ENCODE results near the gene CCNL2.
"Not testable (repeated sequence)": the region's sequence is repeated elsewhere in the genome, so short reads cannot be mapped to it uniquely, and the experiment has no call there.

The CCNL2 gene

DNA sequence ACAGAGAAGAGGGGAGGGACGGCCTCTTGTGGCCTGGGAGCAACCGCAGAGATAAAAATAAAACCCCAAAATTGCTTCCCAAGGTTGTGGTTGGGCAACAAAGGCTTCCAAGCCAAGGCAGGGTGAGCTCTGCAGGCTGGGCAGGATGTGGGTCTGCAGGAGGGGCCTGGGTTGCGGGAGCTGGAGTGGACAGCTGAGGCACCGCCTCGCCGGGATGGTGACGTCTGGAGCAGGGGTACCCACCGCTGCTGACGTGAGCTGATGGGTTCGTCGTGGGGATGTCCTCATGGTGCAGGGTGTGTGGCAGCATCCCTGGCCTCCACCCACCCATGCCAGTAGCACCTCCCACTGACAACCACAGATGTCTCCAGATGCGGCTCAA lies 27.8 kb downstream of the CCNL2 start:
- DNase-seq, result no peak
- H3K36me3 Mint-ChIP-seq (ENCODE audit: low read depth), result peaks cover 26% of the 10 kb centered on the region
- no peak overlapping the region for H3K27ac Mint-ChIP-seq
- no peaks in the 10 kb centered on the region for H3K9me3 Mint-ChIP-seq
- no peaks in the 10 kb centered on the region for H3K27me3 Mint-ChIP-seq
- H3K4me1 Mint-ChIP-seq (ENCODE audit: low read depth), result peaks cover 36% of the 10 kb centered on the region
- no peak overlapping the region for H3K4me3 Mint-ChIP-seq

DNA sequence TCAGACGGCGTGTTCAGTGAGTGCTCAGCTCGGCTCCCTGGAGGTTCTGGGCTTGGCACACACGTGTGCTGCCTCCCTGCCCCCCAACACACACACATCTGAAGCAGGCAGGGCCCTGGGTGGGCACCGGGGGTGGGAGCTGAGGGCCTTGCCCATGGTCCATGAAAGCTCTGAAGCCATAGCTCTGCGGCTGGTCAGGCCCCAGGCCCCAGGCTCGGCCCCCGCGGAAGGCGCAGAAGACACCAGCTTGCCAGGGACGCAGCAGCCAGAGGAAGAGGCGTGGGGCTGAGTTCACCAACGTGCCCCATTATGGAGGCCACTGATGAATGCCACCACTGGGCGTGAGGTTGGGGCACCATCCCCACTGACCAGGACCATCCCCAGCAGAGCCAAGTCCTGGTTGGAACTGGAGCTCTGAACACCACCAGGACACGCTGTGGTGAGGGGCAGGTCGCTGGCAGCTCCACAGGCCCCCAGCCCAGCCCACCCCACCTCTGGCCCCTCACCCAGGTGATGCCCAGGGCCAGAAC lies 28.3 kb downstream of the CCNL2 start:
- H3K4me1 Mint-ChIP-seq (ENCODE audit: low read depth), result peaks cover 32% of the 10 kb centered on the region
- no peak for DNase-seq
- H3K27me3 Mint-ChIP-seq, result no peaks in the 10 kb centered on the region
- H3K36me3 Mint-ChIP-seq (ENCODE audit: low read depth), result peaks cover 26% of the 10 kb centered on the region
- H3K27ac Mint-ChIP-seq, result no peak overlapping the region
- no peaks in the 10 kb centered on the region for H3K9me3 Mint-ChIP-seq
- no peak overlapping the region for H3K4me3 Mint-ChIP-seq

DNA sequence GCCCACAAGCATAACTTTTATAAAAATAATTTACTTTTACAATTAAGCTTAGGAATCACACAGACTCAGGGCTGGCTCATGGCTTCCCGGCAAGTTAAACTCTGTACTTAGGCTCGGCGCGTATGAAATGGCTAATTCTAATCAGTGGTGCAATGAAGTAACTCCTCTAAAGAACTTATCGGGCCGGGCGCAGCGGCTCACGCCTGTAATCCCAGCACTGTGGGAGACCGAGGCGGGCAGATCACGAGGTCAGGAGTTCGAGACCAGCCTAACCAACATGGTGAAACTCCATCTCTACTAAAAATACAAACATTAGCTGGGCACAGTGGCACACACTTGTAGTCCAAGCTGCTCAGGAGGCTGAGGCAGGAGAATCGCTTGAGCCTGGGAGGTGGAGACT lies 29.0 kb downstream of the CCNL2 start:
- not testable (repeated sequence) for H3K27ac Mint-ChIP-seq, H3K4me3 Mint-ChIP-seq, H3K9me3 Mint-ChIP-seq

DNA sequence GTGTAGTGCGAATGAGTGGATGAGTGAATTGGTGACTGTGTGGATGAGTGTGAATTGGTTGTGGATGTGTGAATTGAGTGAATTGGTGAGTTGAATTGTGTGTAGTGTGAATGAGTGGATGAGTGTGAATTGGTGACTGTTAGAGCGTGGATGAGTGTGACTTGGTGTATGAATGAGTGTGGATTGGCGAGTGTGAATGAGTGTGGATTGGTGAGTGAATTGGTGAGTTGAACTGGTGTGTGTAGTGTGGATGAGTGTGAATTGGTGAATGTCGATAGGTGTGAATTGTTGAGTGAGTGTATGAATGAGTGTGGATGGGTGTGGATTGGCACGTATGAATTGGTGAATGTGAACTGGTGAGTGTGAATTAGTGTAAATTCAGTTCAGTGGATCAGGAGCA lies 31.8 kb downstream of the CCNL2 start:
- Mint-ChIP-seq H3K36me3 (ENCODE audit: low read depth) (peaks cover 2% of the 10 kb centered on the region), H3K4me1 (ENCODE audit: low read depth) (peaks cover 13% of the 10 kb centered on the region), H3K9me3 (no peaks in the 10 kb centered on the region), H3K4me3 (no peak overlapping the region), H3K27ac (no peak overlapping the region), H3K27me3 (no peaks in the 10 kb centered on the region)
- DNase-seq, result no peak

More for the DNA sequence above, 29.0 kb downstream of the CCNL2 start:
- Mint-ChIP-seq H3K4me1 (ENCODE audit: low read depth) (peaks cover 30% of the 10 kb centered on the region), H3K36me3 (ENCODE audit: low read depth) (peaks cover 22% of the 10 kb centered on the region)
- DNase-seq, H3K27me3 Mint-ChIP-seq: not testable (repeated sequence)

DNA sequence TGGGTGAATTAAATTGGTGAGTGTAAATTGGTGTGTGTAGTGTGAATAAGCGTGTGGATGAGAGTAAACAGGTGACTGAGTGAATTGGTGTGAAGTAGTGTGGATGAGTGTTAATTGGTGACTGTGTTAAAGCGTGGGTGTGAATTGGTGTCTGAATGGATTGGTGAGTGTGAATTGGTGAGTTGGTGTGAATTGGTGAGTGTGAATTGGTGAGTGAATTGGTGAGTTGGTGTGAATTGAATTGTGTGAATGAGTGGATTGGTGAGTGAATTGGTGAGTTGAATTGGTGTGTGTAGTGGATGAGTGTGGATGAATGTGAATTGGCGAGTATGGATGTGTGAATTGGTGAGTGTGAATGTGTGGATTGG lies 32.5 kb downstream of the CCNL2 start:
- no peak for DNase-seq
- no peaks in the 10 kb centered on the region for H3K9me3 Mint-ChIP-seq
- peaks cover 2% of the 10 kb centered on the region for H3K27me3 Mint-ChIP-seq
- H3K4me3 Mint-ChIP-seq, result no peak overlapping the region
- H3K27ac Mint-ChIP-seq, result no peak overlapping the region
- H3K4me1 Mint-ChIP-seq (ENCODE audit: low read depth), result peaks cover 8% of the 10 kb centered on the region
- H3K36me3 Mint-ChIP-seq (ENCODE audit: low read depth), result no peaks in the 10 kb centered on the region

DNA sequence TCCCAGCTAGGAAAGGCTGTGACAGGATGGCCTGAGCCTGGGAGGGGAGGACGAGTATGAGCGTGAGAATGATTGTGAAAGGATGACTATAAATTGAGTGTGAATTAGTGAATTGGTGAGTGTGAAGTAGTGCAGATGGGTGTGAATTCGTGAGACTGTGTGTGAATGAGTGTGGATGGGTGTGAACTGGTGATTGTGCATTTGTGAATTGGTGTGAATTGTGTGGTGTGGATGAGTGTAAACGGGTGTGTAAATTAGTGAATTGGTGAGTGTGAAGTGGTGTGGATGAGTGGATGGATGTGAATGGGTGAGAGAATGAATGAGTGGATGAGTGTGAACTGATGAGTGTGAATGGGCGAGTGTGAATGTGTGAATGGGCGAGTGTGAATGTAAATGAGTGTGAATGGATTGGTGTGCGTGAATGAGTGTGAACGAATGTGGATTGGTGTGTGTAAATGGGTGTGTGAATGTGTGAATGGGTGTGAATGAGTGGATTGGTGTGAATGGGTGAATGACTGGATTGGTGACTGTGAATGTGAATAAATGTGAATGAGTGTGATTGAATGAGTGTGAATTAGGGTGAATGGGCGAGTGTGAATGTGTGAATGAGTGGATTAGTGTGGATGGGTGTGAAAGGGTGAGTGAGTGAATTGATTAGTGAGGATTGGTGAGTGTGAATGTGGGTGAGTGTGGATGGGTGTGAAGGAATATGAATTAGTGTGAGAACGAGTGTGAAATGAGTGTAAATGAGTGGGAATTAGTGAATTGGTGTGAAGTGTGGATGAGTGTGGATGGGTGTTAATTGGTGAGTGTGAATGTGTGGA lies 33.0 kb downstream of the CCNL2 start:
- Mint-ChIP-seq H3K27ac (no peak overlapping the region), H3K4me1 (ENCODE audit: low read depth) (peaks cover 2% of the 10 kb centered on the region), H3K27me3 (peaks cover 2% of the 10 kb centered on the region), H3K4me3 (no peak overlapping the region), H3K9me3 (no peaks in the 10 kb centered on the region), H3K36me3 (ENCODE audit: low read depth) (no peaks in the 10 kb centered on the region)
- DNase-seq, result no peak

DNA sequence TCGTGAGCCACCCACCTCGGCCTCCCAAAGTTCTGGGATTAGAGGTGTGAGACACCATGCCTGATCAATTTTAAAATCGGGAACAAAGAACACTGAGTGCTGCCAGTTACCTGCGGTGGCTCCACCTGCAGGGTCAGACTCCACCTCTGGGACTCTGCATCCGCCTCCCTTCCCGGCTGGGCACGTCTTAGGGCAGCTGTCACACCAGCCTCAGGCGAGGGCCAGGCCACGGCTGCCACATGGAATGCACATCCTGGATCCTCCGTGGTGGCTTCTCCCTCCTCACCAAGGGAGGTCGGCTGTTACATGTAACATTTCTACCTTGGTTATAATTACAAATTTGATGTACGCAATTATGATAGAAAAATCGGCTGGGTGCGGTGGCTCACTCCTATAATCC lies 34.9 kb downstream of the CCNL2 start:
- H3K36me3 Mint-ChIP-seq (ENCODE audit: low read depth), result no peaks in the 10 kb centered on the region
- no peak overlapping the region for H3K27ac Mint-ChIP-seq
- peaks cover 2% of the 10 kb centered on the region for H3K4me1 Mint-ChIP-seq (ENCODE audit: low read depth)
- no peaks in the 10 kb centered on the region for H3K9me3 Mint-ChIP-seq
- no peak overlapping the region for H3K4me3 Mint-ChIP-seq
- H3K27me3 Mint-ChIP-seq, result peaks cover 8% of the 10 kb centered on the region
- no peak for DNase-seq

DNA sequence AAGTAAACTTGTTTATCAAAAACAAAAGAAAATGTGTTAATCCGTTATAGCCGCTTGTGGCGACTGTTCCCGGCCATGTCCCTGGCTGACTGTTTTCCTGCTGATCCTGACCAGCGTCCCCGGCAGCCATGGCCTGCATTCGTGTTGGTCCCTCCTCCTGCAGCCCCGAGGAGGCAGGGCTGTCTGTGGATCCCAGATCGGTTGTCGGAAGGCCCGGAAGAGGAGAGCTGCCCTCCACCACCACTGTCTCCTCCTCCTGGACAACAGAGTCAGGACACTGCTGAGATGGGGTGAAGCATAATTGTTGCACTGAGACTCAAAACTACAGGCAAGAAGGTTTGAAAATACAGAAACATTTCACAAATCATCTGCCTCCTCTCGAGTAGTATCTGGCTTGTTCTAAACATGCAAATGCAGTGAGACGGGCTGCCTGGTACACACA lies 37.1 kb downstream of the CCNL2 start:
- peaks cover 11% of the 10 kb centered on the region for H3K4me1 Mint-ChIP-seq (ENCODE audit: low read depth)
- no peak overlapping the region for H3K27ac Mint-ChIP-seq
- no peak for DNase-seq
- H3K9me3 Mint-ChIP-seq, result no peaks in the 10 kb centered on the region
- no peak overlapping the region for H3K4me3 Mint-ChIP-seq
- no peaks in the 10 kb centered on the region for H3K36me3 Mint-ChIP-seq (ENCODE audit: low read depth)
- peaks cover 18% of the 10 kb centered on the region for H3K27me3 Mint-ChIP-seq

DNA sequence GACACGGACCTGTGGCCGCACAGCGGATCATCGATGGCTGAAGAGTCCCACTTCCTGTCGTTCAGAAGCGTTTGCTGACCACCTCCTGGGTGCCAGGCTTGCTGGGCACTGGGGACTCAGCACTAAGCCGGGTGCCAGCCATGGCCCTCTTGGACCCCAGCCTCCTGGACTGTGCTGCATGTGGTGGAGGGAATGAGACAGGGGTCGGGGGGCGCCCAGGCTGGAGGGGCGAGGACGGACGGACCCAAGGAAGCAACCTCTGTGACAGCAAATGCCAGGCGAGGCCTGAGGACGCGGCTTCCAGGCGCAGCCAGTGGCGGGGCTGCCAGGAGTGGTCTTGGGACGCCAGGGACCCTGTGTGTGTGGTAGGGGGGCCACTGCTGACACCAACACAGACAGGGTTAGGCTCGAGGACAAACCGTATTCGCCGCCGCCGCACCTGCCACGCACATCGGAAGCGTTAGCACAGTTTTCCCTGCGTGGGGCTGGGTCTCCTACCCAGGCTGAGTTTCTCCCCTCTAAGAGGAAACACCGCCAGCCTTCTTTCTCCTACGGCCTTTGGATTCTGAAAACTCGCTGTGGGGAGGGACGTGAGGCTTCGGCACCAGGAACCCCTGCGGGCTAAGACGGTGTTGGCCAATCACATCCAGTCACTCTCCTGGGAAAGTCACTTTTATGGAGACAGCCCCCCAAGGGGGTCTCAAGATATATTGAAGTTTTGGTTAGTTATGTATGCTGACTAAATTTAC lies 37.7 kb downstream of the CCNL2 start:
- Mint-ChIP-seq H3K9me3 (no peaks in the 10 kb centered on the region), H3K4me1 (ENCODE audit: low read depth) (peaks cover 11% of the 10 kb centered on the region), H3K27me3 (peaks cover 21% of the 10 kb centered on the region), H3K36me3 (ENCODE audit: low read depth) (no peaks in the 10 kb centered on the region), H3K4me3 (no peak overlapping the region), H3K27ac (no peak overlapping the region)
- DNase-seq, result no peak

DNA sequence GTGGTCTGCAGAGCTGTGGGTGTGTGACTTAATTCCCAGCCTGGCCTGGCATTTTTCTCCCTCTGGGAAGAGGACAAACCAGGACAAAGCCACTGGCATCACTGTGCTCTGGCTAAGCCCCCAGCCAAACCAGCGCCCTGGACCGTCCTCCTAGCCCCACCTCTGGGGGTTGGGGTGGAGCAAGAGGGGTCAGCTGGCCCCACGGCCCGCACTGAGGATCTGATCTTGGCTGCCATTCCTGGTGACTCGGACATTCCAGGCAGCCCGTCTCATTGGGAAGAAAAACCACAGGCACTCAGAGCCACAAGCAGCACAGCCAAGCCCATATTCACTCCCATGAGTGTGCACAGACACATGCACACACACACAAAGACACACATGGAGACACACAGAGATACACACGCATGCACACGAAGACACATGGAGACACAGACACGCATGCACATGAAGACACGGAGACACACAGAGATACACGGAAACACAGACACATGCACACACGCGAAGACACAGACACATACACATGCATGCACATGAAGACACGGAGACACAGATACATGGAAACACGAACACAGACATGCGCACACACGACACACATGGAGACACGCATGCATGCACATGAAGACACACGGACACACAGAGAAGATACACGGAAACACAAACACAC lies 38.5 kb downstream of the CCNL2 start:
- Mint-ChIP-seq H3K36me3 (ENCODE audit: low read depth) (no peaks in the 10 kb centered on the region), H3K4me1 (ENCODE audit: low read depth) (peaks cover 11% of the 10 kb centered on the region), H3K9me3 (no peaks in the 10 kb centered on the region), H3K27ac (no peak overlapping the region), H3K4me3 (no peak overlapping the region), H3K27me3 (peaks cover 21% of the 10 kb centered on the region)
- no peak for DNase-seq

DNA sequence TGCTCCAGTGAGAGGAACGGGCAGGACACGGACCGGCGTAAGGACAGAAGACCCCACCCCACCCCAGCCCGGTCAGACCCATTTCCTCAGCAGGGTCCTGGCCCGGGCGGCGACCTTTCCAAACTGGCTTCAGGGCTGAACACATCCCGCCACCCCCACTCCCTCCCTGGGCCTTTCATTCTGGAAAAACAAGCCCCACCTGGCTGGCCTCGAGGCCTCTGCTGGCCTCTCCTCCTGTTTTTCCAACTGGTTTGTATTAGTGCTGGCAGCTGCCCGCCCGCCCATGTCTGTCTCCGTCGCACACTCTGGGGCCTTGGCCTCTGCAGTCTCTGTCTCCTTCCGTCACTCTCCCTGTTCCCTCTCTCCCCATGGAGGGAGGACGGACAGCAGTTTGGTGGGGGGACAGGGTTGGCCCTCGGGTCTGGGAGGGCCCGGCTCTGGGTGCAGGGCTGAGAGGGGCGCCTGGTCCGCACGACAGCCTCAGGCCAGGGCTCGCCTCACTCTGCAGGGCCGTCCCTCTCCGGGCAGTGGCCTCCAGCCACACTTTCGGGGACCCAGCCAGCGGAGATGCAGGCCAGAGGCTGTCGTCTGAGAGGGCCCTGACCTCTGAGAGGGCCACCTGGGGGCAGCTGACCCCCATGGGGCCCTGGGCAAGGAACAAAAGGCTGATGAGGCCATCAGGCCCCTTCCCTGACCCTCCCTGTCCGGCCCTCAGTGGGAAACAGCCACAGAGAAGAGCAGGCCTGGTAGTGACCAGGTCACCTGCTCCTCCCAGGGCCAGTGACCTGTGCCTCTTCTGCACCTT lies 39.3 kb downstream of the CCNL2 start:
- Mint-ChIP-seq H3K27me3 (peaks cover 21% of the 10 kb centered on the region), H3K9me3 (no peaks in the 10 kb centered on the region), H3K27ac (no peak overlapping the region), H3K36me3 (ENCODE audit: low read depth) (no peaks in the 10 kb centered on the region), H3K4me3 (no peak overlapping the region), H3K4me1 (ENCODE audit: low read depth) (peaks cover 11% of the 10 kb centered on the region)
- no peak for DNase-seq

DNA sequence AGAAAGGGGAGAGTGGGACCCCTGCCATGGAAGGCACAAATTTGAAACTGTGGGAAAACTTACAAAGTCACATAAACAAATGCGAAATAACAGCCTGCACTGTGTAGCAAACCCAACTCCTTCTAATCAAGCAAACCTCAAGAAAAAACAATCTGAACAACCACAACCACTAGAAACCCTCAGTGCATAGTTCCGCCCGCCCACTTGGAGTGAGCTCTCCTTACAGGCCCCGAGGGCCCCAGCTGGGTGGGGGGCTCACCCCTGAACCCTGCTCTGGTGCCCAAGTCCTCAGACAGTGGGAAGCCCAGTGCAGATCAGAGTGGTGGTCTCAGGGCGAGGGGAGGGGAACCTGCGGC lies 39.8 kb downstream of the CCNL2 start:
- Mint-ChIP-seq H3K27me3 (peaks cover 22% of the 10 kb centered on the region), H3K36me3 (ENCODE audit: low read depth) (no peaks in the 10 kb centered on the region), H3K27ac (no peak overlapping the region), H3K9me3 (no peaks in the 10 kb centered on the region), H3K4me3 (no peak overlapping the region), H3K4me1 (ENCODE audit: low read depth) (peaks cover 11% of the 10 kb centered on the region)
- DNase-seq, result no peak

DNA sequence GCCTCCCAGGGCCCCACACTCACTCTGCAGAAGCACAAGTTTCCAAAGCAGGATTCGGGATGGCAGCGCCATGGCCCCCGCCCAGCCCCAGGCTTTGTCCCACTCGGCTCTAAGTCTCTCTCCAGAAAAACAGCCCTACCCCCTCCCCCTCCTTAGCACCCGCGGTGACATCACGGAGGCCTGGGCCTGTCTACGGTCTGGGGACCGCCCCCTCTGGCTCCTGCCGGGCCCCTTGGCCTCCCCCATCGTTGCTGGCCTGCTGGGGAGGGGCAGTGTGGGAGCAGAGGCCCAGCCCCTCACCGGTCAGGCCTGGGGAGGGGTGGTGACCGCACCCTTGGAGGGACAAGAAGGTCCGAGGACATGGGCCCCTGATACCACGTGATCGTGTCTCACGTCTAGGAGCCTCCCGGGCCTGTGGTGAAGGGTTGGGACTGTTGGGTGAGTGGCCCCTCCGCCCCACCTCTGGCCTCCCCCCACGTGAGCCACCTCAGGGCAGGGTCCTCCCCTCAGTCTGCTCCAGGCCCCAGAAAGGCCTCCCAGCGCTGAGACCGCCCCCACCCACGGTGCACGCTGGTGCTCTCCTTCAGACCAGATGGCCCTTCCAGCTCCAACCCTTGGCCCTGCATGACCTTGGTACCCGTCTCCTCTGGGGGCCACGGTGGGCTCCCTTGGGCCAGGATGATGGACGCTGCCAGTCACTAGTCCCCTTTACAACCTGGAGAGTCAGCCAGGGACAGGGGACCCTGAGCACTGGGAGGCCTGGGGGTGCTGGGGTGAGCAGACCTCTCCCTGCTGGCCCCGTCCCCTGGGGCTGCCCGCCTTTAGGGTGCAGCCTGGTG lies 40.5 kb downstream of the CCNL2 start, which contains the start of gene MXRA8:
MXRA8 (minus strand) TSS at position 123 of the 839 bp plus-strand sequence; CDS start at position 72, 51 bp downstream.
- DNase-seq, result no peak
- no peak within 1 kb of the TSS for H3K27ac Mint-ChIP-seq
- no peak within 1 kb of the TSS for H3K4me3 Mint-ChIP-seq

More for the DNA sequence above, 40.5 kb downstream of the CCNL2 start, which contains the start of gene MXRA8:
- Mint-ChIP-seq H3K36me3 (ENCODE audit: low read depth) (no peaks in the 10 kb centered on the region), H3K4me1 (ENCODE audit: low read depth) (peaks cover 13% of the 10 kb centered on the region), H3K27me3 (peaks cover 28% of the 10 kb centered on the region), H3K9me3 (no peaks in the 10 kb centered on the region)

Data from activated T-cell treated with anti-CD3 and anti-CD28 coated beads, Interleukin-2, amount 50 U/mL, for 24 hours (primary cell).